ENCODE measurements around the gene GBF1.
"Not testable (repeated sequence)": the region's sequence is repeated elsewhere in the genome, so short reads cannot be mapped to it uniquely, and the experiment has no call there.

The GBF1 gene

DNA sequence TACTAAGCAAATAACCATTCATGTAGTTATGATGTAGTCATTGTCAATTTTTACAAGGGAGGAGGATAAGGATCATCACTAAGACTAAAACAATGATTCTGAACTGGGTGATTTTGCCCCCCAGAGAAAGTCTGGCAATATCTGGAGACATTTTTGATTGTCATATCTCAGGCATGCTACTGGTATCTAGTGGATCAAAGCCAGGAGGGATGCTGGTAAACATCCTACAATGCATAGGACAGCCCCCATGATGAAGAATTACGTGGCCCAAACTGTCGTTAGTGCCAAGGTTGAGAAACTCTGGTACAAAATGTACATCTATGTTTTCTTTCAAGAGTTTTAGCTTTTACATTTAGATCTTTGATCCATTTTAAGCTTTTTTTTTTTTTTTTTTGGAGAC is 57.3 kb downstream of the GBF1 start:
- Histone ChIP-seq H3K4me3 (replicated peaks; ENCODE audit: insufficient read depth, low read length) (no peak overlapping the region), H3K27me3 (ENCODE audit: insufficient read depth, poor library complexity, severe bottlenecking) (no peaks in the 10 kb centered on the region), H3K27ac (replicated peaks) (no peak overlapping the region)
- DNase-seq (ENCODE audit: low read depth in 1 of 2, low spot score in 1 of 2): no peak
- TF ChIP-seq POLR2AphosphoS5 (IDR thresholded peaks at IDR 0.05; ENCODE audit: low read depth): no peak
- TF ChIP-seq GABPA (IDR thresholded peaks at IDR 0.05; ENCODE audit: low read depth): no peak
- no peak for TF ChIP-seq SPI1 (IDR thresholded peaks at IDR 0.05; ENCODE audit: borderline replicate concordance, low read depth)
- TF ChIP-seq, protein P1, sequence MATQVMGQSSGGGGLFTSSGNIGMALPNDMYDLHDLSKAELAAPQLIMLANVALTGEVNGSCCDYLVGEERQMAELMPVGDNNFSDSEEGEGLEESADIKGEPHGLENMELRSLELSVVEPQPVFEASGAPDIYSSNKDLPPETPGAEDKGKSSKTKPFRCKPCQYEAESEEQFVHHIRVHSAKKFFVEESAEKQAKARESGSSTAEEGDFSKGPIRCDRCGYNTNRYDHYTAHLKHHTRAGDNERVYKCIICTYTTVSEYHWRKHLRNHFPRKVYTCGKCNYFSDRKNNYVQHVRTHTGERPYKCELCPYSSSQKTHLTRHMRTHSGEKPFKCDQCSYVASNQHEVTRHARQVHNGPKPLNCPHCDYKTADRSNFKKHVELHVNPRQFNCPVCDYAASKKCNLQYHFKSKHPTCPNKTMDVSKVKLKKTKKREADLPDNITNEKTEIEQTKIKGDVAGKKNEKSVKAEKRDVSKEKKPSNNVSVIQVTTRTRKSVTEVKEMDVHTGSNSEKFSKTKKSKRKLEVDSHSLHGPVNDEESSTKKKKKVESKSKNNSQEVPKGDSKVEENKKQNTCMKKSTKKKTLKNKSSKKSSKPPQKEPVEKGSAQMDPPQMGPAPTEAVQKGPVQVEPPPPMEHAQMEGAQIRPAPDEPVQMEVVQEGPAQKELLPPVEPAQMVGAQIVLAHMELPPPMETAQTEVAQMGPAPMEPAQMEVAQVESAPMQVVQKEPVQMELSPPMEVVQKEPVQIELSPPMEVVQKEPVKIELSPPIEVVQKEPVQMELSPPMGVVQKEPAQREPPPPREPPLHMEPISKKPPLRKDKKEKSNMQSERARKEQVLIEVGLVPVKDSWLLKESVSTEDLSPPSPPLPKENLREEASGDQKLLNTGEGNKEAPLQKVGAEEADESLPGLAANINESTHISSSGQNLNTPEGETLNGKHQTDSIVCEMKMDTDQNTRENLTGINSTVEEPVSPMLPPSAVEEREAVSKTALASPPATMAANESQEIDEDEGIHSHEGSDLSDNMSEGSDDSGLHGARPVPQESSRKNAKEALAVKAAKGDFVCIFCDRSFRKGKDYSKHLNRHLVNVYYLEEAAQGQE (IDR thresholded peaks at IDR 0.05; ENCODE audit: insufficient replicate concordance, low read depth): no peak
- TF ChIP-seq, protein P2, sequence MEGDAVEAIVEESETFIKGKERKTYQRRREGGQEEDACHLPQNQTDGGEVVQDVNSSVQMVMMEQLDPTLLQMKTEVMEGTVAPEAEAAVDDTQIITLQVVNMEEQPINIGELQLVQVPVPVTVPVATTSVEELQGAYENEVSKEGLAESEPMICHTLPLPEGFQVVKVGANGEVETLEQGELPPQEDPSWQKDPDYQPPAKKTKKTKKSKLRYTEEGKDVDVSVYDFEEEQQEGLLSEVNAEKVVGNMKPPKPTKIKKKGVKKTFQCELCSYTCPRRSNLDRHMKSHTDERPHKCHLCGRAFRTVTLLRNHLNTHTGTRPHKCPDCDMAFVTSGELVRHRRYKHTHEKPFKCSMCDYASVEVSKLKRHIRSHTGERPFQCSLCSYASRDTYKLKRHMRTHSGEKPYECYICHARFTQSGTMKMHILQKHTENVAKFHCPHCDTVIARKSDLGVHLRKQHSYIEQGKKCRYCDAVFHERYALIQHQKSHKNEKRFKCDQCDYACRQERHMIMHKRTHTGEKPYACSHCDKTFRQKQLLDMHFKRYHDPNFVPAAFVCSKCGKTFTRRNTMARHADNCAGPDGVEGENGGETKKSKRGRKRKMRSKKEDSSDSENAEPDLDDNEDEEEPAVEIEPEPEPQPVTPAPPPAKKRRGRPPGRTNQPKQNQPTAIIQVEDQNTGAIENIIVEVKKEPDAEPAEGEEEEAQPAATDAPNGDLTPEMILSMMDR (IDR thresholded peaks at IDR 0.05; ENCODE audit: insufficient read depth, low read length): no peak

DNA sequence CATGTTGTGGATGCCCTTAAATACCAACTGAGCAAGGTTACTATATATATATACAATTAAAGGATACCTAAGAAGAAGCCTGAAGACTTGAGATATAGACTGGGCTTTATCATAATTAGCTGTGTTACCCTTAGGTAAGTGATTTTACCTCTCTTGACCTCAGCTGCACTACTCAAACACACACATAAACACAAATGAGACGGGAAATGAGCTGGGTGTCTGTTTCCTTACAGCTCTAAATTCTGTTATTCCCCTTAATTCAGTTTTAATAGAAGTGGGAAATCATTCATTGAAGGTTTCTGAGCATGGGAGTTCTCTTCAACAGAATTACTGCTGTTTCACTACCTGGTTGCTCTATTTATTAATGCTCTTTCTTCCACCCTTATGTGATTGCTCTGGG is 60.7 kb downstream of the GBF1 start:
- DNase-seq (ENCODE audit: low read depth in 1 of 2, low spot score in 1 of 2): no peak
- no peak for TF ChIP-seq POLR2AphosphoS5 (IDR thresholded peaks at IDR 0.05; ENCODE audit: low read depth)
- TF ChIP-seq, protein P2 (IDR thresholded peaks at IDR 0.05; ENCODE audit: insufficient read depth, low read length): no peak
- TF ChIP-seq, protein P1 (IDR thresholded peaks at IDR 0.05; ENCODE audit: insufficient replicate concordance, low read depth): no peak
- TF ChIP-seq GABPA (IDR thresholded peaks at IDR 0.05; ENCODE audit: low read depth): no peak
- no peak for TF ChIP-seq SPI1 (IDR thresholded peaks at IDR 0.05; ENCODE audit: borderline replicate concordance, low read depth)

DNA sequence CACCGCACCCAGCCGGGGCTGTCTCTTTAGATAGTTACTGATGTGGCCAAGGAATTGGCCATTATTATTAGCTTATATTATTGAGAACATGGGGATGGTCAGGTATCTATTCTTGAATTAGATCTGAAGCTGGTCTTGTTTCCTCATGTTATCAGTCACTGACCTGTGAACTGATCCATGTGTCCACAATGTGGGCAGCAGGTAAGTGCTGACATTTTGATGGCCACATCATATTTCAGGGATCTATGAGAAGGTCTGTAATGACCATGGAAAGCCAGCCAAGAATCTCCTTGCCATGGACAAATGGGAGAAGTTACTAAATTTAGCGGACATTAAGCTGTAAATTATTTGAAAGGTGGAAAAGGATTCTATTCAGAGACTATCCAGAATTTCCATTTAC is 61.4 kb downstream of the GBF1 start:
- TF ChIP-seq, protein P2 (IDR thresholded peaks at IDR 0.05; ENCODE audit: insufficient read depth, low read length): no peak
- no peak for TF ChIP-seq SPI1 (IDR thresholded peaks at IDR 0.05; ENCODE audit: borderline replicate concordance, low read depth)
- TF ChIP-seq, protein P1 (IDR thresholded peaks at IDR 0.05; ENCODE audit: insufficient replicate concordance, low read depth): no peak
- TF ChIP-seq POLR2AphosphoS5 (IDR thresholded peaks at IDR 0.05; ENCODE audit: low read depth): no peak
- no peak for TF ChIP-seq GABPA (IDR thresholded peaks at IDR 0.05; ENCODE audit: low read depth)
- DNase-seq (ENCODE audit: low read depth in 1 of 2, low spot score in 1 of 2): no peak
- H3K27ac ChIP-seq (replicated peaks): no peak overlapping the region
- H3K4me3 ChIP-seq (replicated peaks; ENCODE audit: insufficient read depth, low read length): no peak overlapping the region
- no peaks in the 10 kb centered on the region for H3K27me3 ChIP-seq (ENCODE audit: insufficient read depth, poor library complexity, severe bottlenecking)

More for the DNA sequence above, 60.7 kb downstream of the GBF1 start:
- H3K27ac ChIP-seq (replicated peaks): no peak overlapping the region
- H3K27me3 ChIP-seq (ENCODE audit: insufficient read depth, poor library complexity, severe bottlenecking): no peaks in the 10 kb centered on the region
- no peak overlapping the region for H3K4me3 ChIP-seq (replicated peaks; ENCODE audit: insufficient read depth, low read length)

DNA sequence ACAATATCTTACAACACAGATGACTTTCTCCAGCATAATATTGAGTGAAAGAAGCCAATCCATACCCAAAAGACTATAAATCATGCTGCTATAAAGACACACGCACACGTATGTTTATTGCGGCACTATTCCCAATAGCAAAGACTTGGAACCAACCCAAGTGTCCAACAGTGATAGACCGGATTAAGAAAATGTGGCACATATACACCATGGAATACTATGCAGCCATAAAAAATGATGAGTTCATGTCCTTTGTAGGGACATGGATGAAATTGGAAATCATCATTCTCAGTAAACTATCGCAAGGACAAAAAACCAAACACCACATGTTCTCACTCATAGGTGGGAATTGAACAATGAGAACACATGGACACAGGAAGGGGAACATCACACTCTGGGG is 63.0 kb downstream of the GBF1 start:
- H3K27me3 ChIP-seq (ENCODE audit: insufficient read depth, poor library complexity, severe bottlenecking); DNase-seq (ENCODE audit: low read depth in 1 of 2, low spot score in 1 of 2); H3K4me3 ChIP-seq (replicated peaks; ENCODE audit: insufficient read depth, low read length); H3K27ac ChIP-seq (replicated peaks): not testable (repeated sequence)
